ENCODE results near the gene RAB3B. TPM values are rescaled to one million over a fixed set of nuclear protein-coding genes. Genes with fewer than 3 reads are reported as not detected.

The RAB3B gene
- total and polyA plus RNA-seq, 2 experiments from 2014 or later: 9.7 to 24.7 TPM

- Histone ChIP-seq H3K4me1 (ENCODE audit: insufficient read depth) (no peaks in the 10 kb centered on the region), H3K4me2 (no peak overlapping the region), H2AFZ (no peak overlapping the region), H3K36me3 (replicated peaks; ENCODE audit: insufficient read depth, low read depth) (no peaks in the 10 kb centered on the region), H4K20me1 (ENCODE audit: insufficient read depth, poor library complexity, severe bottlenecking) (no peaks in the 10 kb centered on the region), H3K27ac (no peak overlapping the region), H3K4me3 (no peak overlapping the region), H3K9me3 (ENCODE audit: low read depth) (no peaks in the 10 kb centered on the region), H3K27me3 (peaks cover 3% of the 10 kb centered on the region), H3K79me2 (no peaks in the 10 kb centered on the region), H3K9me2 (replicated peaks; ENCODE audit: insufficient read depth) (no peaks in the 10 kb centered on the region)
- TF ChIP-seq EZH2 (IDR thresholded peaks at IDR 0.05; ENCODE audit: borderline replicate concordance): no peak
- TF ChIP-seq CTCF (IDR thresholded peaks at IDR 0.05; ENCODE audit: poor library complexity): no peak
- no peak for TF ChIP-seq EZH2phosphoT487 (IDR thresholded peaks at IDR 0.05; ENCODE audit: low read depth, severe bottlenecking, unreplicated experiment)
- 67% methylated on average over 3 of the region's 3 CpGs for WGBS (ENCODE audit: low lambda C conversion rate, missing lambda C conversion rate)
- DNase-seq (ENCODE audit: low spot score): no peak
Measured at GRCh38 chr1:51922040-51922439, 68.5 kb downstream of the RAB3B start.

- no peak for DNase-seq (ENCODE audit: low spot score)
- Histone ChIP-seq H3K27ac (no peak overlapping the region), H3K9me2 (replicated peaks; ENCODE audit: insufficient read depth) (no peaks in the 10 kb centered on the region), H3K4me3 (no peak overlapping the region), H3K4me2 (no peak overlapping the region), H3K4me1 (ENCODE audit: insufficient read depth) (no peaks in the 10 kb centered on the region), H3K9me3 (ENCODE audit: low read depth) (no peaks in the 10 kb centered on the region), H4K20me1 (ENCODE audit: insufficient read depth, poor library complexity, severe bottlenecking) (no peaks in the 10 kb centered on the region), H3K36me3 (replicated peaks; ENCODE audit: insufficient read depth, low read depth) (no peaks in the 10 kb centered on the region), H2AFZ (no peak overlapping the region), H3K79me2 (no peaks in the 10 kb centered on the region), H3K27me3 (peaks cover 5% of the 10 kb centered on the region)
- 60% methylated on average over 5 of the region's 5 CpGs for WGBS (ENCODE audit: low lambda C conversion rate, missing lambda C conversion rate)
- TF ChIP-seq EZH2 (IDR thresholded peaks at IDR 0.05; ENCODE audit: borderline replicate concordance) (no peak), CTCF (IDR thresholded peaks at IDR 0.05; ENCODE audit: poor library complexity) (no peak), EZH2phosphoT487 (IDR thresholded peaks at IDR 0.05; ENCODE audit: low read depth, severe bottlenecking, unreplicated experiment) (no peak)
Measured at GRCh38 chr1:51920130-51920529, 70.4 kb downstream of the RAB3B start.

- no peaks in the 10 kb centered on the region for H3K36me3 ChIP-seq (replicated peaks; ENCODE audit: insufficient read depth, low read depth)
- H3K4me3 ChIP-seq: no peak overlapping the region
- H3K27me3 ChIP-seq: peaks cover 5% of the 10 kb centered on the region
- H3K27ac ChIP-seq: no peak overlapping the region
- H3K4me2 ChIP-seq: no peak overlapping the region
- TF ChIP-seq EZH2phosphoT487 (IDR thresholded peaks at IDR 0.05; ENCODE audit: low read depth, severe bottlenecking, unreplicated experiment): no peak
- no peak for TF ChIP-seq CTCF (IDR thresholded peaks at IDR 0.05; ENCODE audit: poor library complexity)
- TF ChIP-seq EZH2 (IDR thresholded peaks at IDR 0.05; ENCODE audit: borderline replicate concordance): no peak
- no peaks in the 10 kb centered on the region for H4K20me1 ChIP-seq (ENCODE audit: insufficient read depth, poor library complexity, severe bottlenecking)
- H3K79me2 ChIP-seq: no peaks in the 10 kb centered on the region
- H2AFZ ChIP-seq: no peak overlapping the region
- H3K4me1 ChIP-seq (ENCODE audit: insufficient read depth): no peaks in the 10 kb centered on the region
- H3K9me3 ChIP-seq (ENCODE audit: low read depth): no peaks in the 10 kb centered on the region
- DNase-seq (ENCODE audit: low spot score): no peak
- H3K9me2 ChIP-seq (replicated peaks; ENCODE audit: insufficient read depth): no peaks in the 10 kb centered on the region
- 93% methylated on average over 10 of the region's 10 CpGs for WGBS (ENCODE audit: low lambda C conversion rate, missing lambda C conversion rate)
Measured at GRCh38 chr1:51919684-51920083, 70.8 kb downstream of the RAB3B start.
